Epithelial cell of esophagus (primary cell): ENCODE results near the gene NEK5.
A peak's percentile ranks its signal among the peaks of the same experiment; 100 is the strongest.
"Not testable (repeated sequence)": the region's sequence is repeated elsewhere in the genome, so short reads cannot be mapped to it uniquely, and the experiment has no call there.

Experiments used
- DNase-seq: peaks from one replicate; pipeline ENCODE4 v3.0.0; 2010; ENCODE audit warnings: low read depth
- H3K4me3 ChIP-seq: 2 replicates; pipeline ENCODE4 v1.5.1; 2011; ENCODE audit warnings: mild to moderate bottlenecking, low read length, control low read depth
- TF ChIP-seq, protein P1 (sequence below): IDR thresholded peaks from 2 replicates; pipeline ENCODE4 v1.5.1; 2011; ENCODE audit warnings: low read depth, mild to moderate bottlenecking, low read length, control low read depth, inconsistent platforms; ENCODE audit not compliant: insufficient read depth; ENCODE audit errors: missing control alignments

Gene NEK5

DNA sequence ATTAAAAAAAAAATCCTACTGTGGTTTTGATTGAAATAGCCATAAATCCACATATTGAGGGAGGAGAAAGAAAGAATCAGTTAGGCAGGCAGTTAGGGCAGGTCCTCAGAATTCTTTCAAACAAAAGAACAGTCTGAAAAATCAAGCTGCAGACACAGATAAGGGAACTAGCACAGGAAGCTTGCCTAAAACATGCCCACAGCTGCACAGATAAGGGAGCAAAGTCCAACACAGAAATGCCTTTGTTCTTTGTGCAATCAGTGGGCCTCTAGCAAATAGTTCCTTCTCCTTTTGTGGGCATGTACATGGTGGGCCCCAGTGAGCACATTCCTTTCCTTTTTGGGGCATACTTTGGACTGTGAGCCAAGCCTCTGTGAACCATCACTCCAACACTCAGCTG, 61.6 kb downstream of the NEK5 start:
- H3K4me3 ChIP-seq, result no peak overlapping the region
- TF ChIP-seq, protein P1, sequence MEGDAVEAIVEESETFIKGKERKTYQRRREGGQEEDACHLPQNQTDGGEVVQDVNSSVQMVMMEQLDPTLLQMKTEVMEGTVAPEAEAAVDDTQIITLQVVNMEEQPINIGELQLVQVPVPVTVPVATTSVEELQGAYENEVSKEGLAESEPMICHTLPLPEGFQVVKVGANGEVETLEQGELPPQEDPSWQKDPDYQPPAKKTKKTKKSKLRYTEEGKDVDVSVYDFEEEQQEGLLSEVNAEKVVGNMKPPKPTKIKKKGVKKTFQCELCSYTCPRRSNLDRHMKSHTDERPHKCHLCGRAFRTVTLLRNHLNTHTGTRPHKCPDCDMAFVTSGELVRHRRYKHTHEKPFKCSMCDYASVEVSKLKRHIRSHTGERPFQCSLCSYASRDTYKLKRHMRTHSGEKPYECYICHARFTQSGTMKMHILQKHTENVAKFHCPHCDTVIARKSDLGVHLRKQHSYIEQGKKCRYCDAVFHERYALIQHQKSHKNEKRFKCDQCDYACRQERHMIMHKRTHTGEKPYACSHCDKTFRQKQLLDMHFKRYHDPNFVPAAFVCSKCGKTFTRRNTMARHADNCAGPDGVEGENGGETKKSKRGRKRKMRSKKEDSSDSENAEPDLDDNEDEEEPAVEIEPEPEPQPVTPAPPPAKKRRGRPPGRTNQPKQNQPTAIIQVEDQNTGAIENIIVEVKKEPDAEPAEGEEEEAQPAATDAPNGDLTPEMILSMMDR, result no peak
- peak; percentile 9 for DNase-seq

GRCh38 chr13:52061587-52061986, 67.3 kb downstream of the NEK5 start:
- peak; percentile 15 for DNase-seq
- H3K4me3 ChIP-seq, result no peak overlapping the region
- TF ChIP-seq, protein P1, result no peak

- H3K4me3 ChIP-seq, DNase-seq: not testable (repeated sequence)
These were observed 67.8 kb downstream of the NEK5 start for GRCh38 chr13:52061064-52061463.

DNA sequence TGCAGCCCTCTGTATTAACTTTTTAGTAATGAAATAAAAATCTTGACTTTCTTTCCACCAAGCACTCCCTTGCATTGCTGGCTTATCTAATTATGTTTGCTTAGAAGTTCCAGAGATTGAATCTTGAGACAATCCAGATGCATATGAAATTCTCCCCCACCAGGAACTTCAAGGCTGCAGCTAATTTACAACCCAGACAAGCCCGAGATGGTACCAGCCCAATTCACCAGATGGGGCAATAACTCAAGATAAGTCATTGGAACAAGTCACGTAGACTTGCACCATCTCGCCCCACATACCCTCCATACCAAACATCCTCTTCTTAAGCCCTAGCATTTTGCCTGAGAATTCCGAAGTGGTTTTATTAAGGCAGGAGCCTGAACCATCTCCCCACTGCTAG, 75.4 kb downstream of the NEK5 start:
- no peak overlapping the region for H3K4me3 ChIP-seq
- DNase-seq, result peak; percentile 37
- TF ChIP-seq, protein P1, result no peak

- DNase-seq, result no peak
- TF ChIP-seq, protein P1, result no peak
- H3K4me3 ChIP-seq, result no peak overlapping the region
These were observed 77.5 kb downstream of the NEK5 start for GRCh38 chr13:52051400-52051799.

- DNase-seq, result no peak
- TF ChIP-seq, protein P1, result no peak
- H3K4me3 ChIP-seq, result no peak overlapping the region
These were observed 80.4 kb downstream of the NEK5 start for GRCh38 chr13:52048516-52048915.

- no peak for DNase-seq
- TF ChIP-seq, protein P1, result no peak
- H3K4me3 ChIP-seq, result no peak overlapping the region
These were observed 81.4 kb downstream of the NEK5 start for GRCh38 chr13:52047463-52047862.

DNA sequence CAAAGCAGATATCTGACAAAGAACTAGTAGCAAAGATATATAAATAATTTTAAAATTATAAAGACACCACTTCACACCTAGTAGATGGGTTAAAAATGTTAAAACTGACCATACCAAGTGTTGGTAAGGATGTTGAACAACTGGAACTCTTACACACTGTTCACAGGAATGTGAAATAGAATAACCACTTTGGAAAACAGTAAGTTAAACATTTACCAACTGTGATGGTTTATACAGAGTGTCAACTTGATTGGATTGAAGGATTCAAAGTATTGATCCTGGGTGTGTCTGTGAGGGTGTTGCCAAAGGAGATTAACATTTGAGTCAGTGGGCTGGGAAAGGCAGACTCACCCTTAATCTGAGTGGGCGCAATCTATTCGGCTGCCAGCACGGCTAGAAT, 85.2 kb downstream of the NEK5 start:
- H3K4me3 ChIP-seq, result no peak overlapping the region
- TF ChIP-seq, protein P1, result no peak
- no peak for DNase-seq
